Posterior vena cava (tissue), 2 donors: Measurements from ENCODE around the gene LRRC9. TPM values are rescaled to one million over a fixed set of nuclear protein-coding genes. Genes with fewer than 3 reads are reported as not detected.
"Not testable (repeated sequence)": the region's sequence is repeated elsewhere in the genome, so short reads cannot be mapped to it uniquely, and the experiment has no call there.

Experiments
- DNase-seq: peaks from one replicate; pipeline ENCODE4 v3.0.0-alpha.2; 2020; ENCODE audit warnings: low spot score
- intact Hi-C, 2 donors: fragments of 100-400 bp; cut with DNase I; formaldehyde crosslinking; loops; one replicate each; pipeline versions ENCODE4 v1.14.1 to v1.14.2; 2022 to 2023
- total RNA-seq, 2 donors: library from RNA; stranded (reverse); fragmentation: NEBNext Ultra II Directional; extraction: Animal tissue kit (Norgen Biotek cat#: 25700); gene quantifications; one replicate each; pipeline ENCODE4 v1.2.1, GENCODE V29; 2021
- donor health status: DM: yes; HTN: yes; CAD: no.
- donor health status: DM: yes; HTN: yes; CAD: no.

Gene LRRC9
- total RNA-seq, 2 donors from 2014 or later: not detected

GRCh38 chr14:60025571-60025970, 105.6 kb downstream of the LRRC9 start:
- no peak for DNase-seq
- intact Hi-C loops: no loop called here

- no peak for DNase-seq
- intact Hi-C loops: no loop called here
Observed at GRCh38 chr14:60035177-60035576, 115.2 kb downstream of the LRRC9 start.

DNA sequence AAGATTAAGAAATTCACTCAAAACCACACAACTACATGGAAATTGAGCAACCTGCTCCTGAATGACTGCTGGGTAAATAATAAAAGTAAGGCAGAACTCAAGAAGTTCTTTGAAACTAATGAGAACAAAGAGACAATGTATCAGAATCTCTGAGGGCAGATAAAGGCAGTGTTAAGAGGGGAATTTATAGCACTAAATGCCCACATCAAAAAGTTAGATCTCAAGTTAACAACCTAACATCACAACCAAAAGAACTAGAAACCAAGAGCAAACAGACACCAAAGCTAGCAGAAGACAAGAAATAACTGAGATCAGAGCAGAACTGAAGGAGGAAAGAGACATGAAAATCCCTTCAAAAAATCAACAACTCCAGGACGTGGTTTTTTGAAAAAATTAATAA, 128.0 kb downstream of the LRRC9 start:
- intact Hi-C loops, DNase-seq: not testable (repeated sequence)

- no peak for DNase-seq
- intact Hi-C loops: no loop called here
Observed at GRCh38 chr14:60051721-60052221, 131.8 kb downstream of the LRRC9 start.

- intact Hi-C loops: no loop called here
- DNase-seq: no peak
Observed at GRCh38 chr14:60058087-60058486, 138.1 kb downstream of the LRRC9 start.

DNA sequence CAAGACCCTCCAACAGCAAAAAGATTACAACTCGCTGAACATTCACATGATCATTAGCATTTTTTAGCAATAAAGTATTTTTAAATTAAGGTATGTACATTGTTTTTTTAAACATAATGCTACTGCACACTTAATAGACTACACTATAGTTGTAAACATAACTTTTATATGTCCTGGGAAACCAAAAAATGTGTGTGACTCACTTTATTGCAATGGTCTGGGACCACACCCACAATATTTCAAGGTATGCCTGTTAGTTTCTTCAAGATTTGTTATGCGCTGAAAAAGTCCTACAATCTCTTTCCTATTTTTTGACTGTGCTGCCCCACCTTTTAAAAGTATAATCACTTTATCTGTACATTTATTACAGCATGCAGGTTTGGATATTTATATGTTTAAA, 141.4 kb downstream of the LRRC9 start:
- no peak for DNase-seq
- intact Hi-C loops: loop anchor here in 1 of 2 donors (10.0 kb wide), 1 partner anchor 123 kb away; no protein-coding TSS in a partner anchor

GRCh38 chr14:60064491-60065072, 144.6 kb downstream of the LRRC9 start:
- DNase-seq: no peak
- intact Hi-C loops: loop anchor here (5.0 to 10.0 kb wide), 2 partner anchors 118 to 120 kb away; no protein-coding TSS in a partner anchor

GRCh38 chr14:60067882-60068281, 147.9 kb downstream of the LRRC9 start:
- DNase-seq: no peak
- intact Hi-C loops: loop anchor here (5.0 to 10.0 kb wide), 2 partner anchors 114 to 117 kb away; no protein-coding TSS in a partner anchor

- intact Hi-C loops: no loop called here
- DNase-seq: no peak
Observed at GRCh38 chr14:60079723-60080122, 159.8 kb downstream of the LRRC9 start.

- DNase-seq: no peak
- intact Hi-C loops: no loop called here
Observed at GRCh38 chr14:60085085-60085484, 165.1 kb downstream of the LRRC9 start.

DNA sequence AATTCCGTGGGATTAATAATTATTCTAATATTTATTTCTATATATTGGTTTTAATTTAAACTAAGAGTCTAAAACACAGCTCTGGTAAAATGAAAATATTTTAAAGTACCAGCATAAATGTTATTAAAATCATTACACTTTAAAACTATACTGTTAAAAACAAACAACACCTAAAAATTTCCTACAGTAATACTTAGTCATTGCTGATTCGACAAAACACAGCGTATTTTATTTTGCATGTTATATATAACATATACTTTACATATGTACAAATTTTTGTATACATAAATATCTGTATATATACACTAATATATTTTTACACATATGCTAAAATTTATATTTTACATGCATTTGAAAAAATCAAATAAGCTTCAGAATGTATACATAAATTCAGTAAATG, 165.7 kb downstream of the LRRC9 start:
- intact Hi-C loops: no loop called here
- no peak for DNase-seq

DNA sequence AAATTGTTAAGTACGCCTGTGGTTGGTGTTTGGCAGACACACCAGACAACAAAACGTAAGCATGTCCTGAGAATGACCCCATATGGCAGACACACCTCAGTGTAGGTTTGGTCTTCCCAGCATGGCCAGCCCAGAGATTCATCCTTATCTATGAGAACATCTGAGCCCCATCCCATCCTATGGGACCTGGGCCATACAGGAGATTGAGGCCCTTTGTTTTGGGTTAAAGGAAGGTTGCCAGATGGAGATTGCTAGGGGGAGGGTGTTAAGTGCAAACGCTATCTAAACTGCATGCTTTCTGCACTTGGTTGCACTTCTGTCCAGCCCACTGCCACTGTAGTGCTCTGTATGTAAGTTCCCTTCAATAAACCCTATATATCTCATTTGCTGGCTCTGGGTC, 167.7 kb downstream of the LRRC9 start:
- DNase-seq: no peak
- intact Hi-C loops: no loop called here

GRCh38 chr14:60089221-60089620, 169.3 kb downstream of the LRRC9 start:
- no peak for DNase-seq
- intact Hi-C loops: no loop called here

GRCh38 chr14:60090864-60091519, 171.0 kb downstream of the LRRC9 start:
- intact Hi-C loops: loop anchor here in 1 of 2 donors (5.0 kb wide), 1 partner anchor 71 kb away; no protein-coding TSS in a partner anchor
- DNase-seq: no peak

DNA sequence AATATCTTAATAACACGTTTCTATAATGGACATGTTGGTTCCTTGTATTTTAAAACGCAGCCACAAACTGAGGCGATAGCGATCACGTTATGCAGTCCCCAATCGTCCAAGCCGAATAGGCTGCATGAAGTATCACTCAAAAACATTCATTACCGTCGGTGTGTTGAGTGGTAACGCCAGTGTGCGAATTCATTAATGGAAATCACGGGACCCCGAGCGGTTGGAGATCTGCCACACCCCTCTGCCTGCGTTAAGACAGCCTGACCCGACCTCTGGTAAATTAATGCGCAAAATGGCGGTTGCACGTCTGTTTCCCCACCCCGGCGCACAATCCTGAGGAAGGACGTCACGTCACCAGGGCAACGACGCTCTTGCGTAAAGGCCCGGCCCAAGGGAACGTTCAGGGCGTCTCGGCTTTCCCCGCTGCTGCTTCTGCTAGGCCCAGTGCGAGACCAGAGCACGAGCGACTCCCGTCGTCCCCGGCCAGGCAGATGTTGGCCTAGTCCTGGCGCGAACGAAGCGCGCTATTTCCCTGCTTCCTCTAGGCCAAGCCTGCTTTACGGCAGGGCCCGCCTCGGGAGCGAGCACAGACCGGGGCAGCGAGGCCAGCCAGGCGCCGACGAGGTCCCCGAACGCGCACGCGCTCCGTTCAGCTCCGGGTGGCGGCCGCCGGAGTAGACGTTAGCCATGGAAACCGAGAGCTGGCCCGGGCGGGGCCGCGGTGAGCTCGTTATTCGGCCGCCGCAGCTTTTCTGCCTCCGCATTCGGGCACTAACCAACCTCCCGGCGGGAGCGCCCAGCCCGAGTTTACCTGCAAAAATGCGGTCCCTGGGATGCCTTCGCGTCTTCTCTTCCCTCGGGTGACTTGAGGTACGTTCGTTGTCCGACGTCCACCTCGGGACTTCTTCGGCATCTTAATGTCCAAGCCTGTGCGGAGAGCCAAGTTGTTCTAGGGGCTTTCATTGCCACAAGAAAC, 171.9 kb downstream of the LRRC9 start, which contains the start of gene PCNX4:
TSS of gene PCNX4 (plus strand) at position 374 of the 976 bp plus-strand sequence. CDS start 15,716 bp downstream, outside the sequence.
- DNase-seq: peak; percentile 99
- intact Hi-C loops: loop anchor here (2.0 to 5.0 kb wide), 2 partner anchors 15 to 70 kb away; no protein-coding TSS in a partner anchor

DNA sequence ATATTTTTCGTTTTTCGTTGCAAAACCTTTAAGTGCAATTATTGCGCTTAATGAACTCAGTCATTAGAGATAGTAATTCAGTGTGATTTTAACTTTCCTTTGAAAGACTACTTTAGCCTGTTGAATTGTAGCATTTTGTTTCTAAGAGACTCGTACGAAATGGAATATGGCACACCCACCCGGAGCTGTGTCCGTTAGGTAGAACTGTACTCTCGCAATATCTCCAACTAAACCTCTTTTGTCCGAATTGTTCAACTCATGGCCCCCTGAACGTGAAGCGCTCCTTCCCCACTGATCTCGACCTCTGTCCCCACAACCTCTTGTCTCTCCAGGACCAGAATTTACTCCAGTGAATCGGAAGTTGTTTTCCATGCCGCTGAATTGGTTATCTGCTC, 172.6 kb downstream of the LRRC9 start:
- no peak for DNase-seq
- intact Hi-C loops: loop anchor here (2.0 to 5.0 kb wide), 2 partner anchors 14 to 70 kb away; no protein-coding TSS in a partner anchor

- no peak for DNase-seq
Observed at GRCh38 chr14:60093080-60093479, 173.1 kb downstream of the LRRC9 start.

DNA sequence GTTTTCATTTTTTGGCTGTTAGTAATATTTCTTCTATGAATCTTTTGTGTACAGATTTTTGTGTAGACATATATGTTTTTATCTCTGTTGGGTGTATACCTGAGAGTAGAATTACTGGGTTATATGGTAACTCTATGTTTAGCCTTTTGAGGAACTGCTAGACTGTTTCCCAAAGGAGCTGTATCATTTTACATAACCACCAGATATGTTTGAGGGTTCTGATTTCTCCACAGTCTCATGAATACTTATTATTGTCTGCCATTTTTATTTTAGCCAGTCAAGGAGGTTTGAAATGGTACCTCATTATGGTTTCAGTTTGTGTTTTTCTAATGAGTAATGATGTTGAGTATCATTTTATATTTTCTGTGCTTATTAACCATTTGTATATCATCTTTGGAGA, 173.7 kb downstream of the LRRC9 start:
- intact Hi-C loops: loop anchor here (2.0 to 5.0 kb wide), 2 partner anchors 13 to 69 kb away; no protein-coding TSS in a partner anchor
- DNase-seq: no peak

More at GRCh38 chr14:60093080-60093479, 173.1 kb downstream of the LRRC9 start:
- intact Hi-C loops: loop anchor here (2.0 to 5.0 kb wide), 2 partner anchors 14 to 69 kb away; no protein-coding TSS in a partner anchor

- no peak for DNase-seq
- intact Hi-C loops: loop anchor here in 1 of 2 donors (5.0 kb wide), 1 partner anchor 68 kb away; no protein-coding TSS in a partner anchor
Observed at GRCh38 chr14:60094306-60094897, 174.5 kb downstream of the LRRC9 start.
